Germinal center (tissue), 1 donor: ENCODE results near the gene MYL12A.
"Not testable (repeated sequence)": the region's sequence is repeated elsewhere in the genome, so short reads cannot be mapped to it uniquely, and the experiment has no call there.

ENCODE experiments used
- DNase-seq: peaks from one replicate; pipeline ENCODE4 v3.0.0; 2012; ENCODE audit warnings: mixed read lengths, low spot score

MYL12A gene

GRCh38 chr18:3247240-3248061 is at the start of gene MYL12A:
Gene MYL12A, plus strand, starts transcription at chr18:3247801. Its CDS starts 5,447 bp downstream, at chr18:3253248.
- DNase-seq = peak; percentile 94

- DNase-seq = not testable (repeated sequence)
Measured at GRCh38 chr18:3198260-3198860, 49.2 kb upstream of the MYL12A start.

GRCh38 chr18:3199942-3200645 is 47.5 kb upstream of the MYL12A start:
- no peak for DNase-seq

GRCh38 chr18:3205239-3205638 is 42.4 kb upstream of the MYL12A start:
- DNase-seq = no peak

- DNase-seq = no peak
Measured at GRCh38 chr18:3207565-3207964, 40.0 kb upstream of the MYL12A start.

GRCh38 chr18:3209859-3210569 is 37.6 kb upstream of the MYL12A start:
- DNase-seq = no peak

GRCh38 chr18:3211236-3211992 is 36.2 kb upstream of the MYL12A start:
- DNase-seq = no peak

GRCh38 chr18:3212657-3213056 is 34.9 kb upstream of the MYL12A start:
- DNase-seq = no peak

GRCh38 chr18:3213300-3214059 is 34.1 kb upstream of the MYL12A start:
- DNase-seq = no peak

- no peak for DNase-seq
Measured at GRCh38 chr18:3214855-3215637, 32.6 kb upstream of the MYL12A start.

GRCh38 chr18:3216987-3217386 is 30.6 kb upstream of the MYL12A start:
- DNase-seq = no peak

- no peak for DNase-seq
Measured at GRCh38 chr18:3217948-3218647, 29.5 kb upstream of the MYL12A start.

- DNase-seq = no peak
Measured at GRCh38 chr18:3218819-3219218, 28.8 kb upstream of the MYL12A start.

GRCh38 chr18:3219241-3219630 is 28.4 kb upstream of the MYL12A start:
- no peak for DNase-seq

GRCh38 chr18:3219631-3220335 is 27.8 kb upstream of the MYL12A start, which contains the start of gene MYOM1:
Gene MYOM1, minus strand, starts transcription at chr18:3219968. Its CDS starts 4,745 bp downstream, at chr18:3215223.
- no peak for DNase-seq

- not testable (repeated sequence) for DNase-seq
Measured at GRCh38 chr18:3220868-3221267, 26.7 kb upstream of the MYL12A start.

GRCh38 chr18:3221496-3221895 is 26.1 kb upstream of the MYL12A start:
- DNase-seq = no peak

- no peak for DNase-seq
Measured at GRCh38 chr18:3223356-3223755, 24.2 kb upstream of the MYL12A start.

GRCh38 chr18:3224223-3224622 is 23.4 kb upstream of the MYL12A start:
- no peak for DNase-seq
